Duodenal mucosa (tissue), 2 donors: ENCODE measurements around the gene WNT11.

ENCODE experiments used
- H3K27ac ChIP-seq: one replicate; pipeline ENCODE4 v1.7.0; 2013; ENCODE audit warnings: low read depth, low read length
- H3K27me3 ChIP-seq, 2 donors: one replicate each; pipeline ENCODE4 v1.7.0; 2013; ENCODE audit warnings: low read length in 2 of 2, control low read depth in 1 of 2; ENCODE audit not compliant: insufficient read depth in 2 of 2, control insufficient read depth in 1 of 2
- H3K36me3 ChIP-seq, 2 donors: one replicate each; pipeline ENCODE4 v1.7.0; 2013; ENCODE audit warnings: low read length in 2 of 2, control low read depth in 1 of 2; ENCODE audit not compliant: insufficient read depth in 2 of 2, control insufficient read depth in 1 of 2
- H3K4me1 ChIP-seq, 2 donors: one replicate each; pipeline ENCODE4 v1.7.0; 2013; ENCODE audit warnings: low read length in 2 of 2, control low read depth in 1 of 2; ENCODE audit not compliant: insufficient read depth in 2 of 2, control insufficient read depth in 1 of 2
- H3K4me3 ChIP-seq, 2 donors: one replicate each; pipeline ENCODE4 v1.7.0; 2013; ENCODE audit warnings: low read length in 2 of 2, low read depth in 1 of 2
- H3K9ac ChIP-seq, 2 donors: one replicate each; pipeline ENCODE4 v1.7.0; 2013; ENCODE audit warnings: low read length in 2 of 2, low read depth in 1 of 2
- H3K9me3 ChIP-seq, 2 donors: one replicate each; pipeline ENCODE4 v1.7.0; 2013; ENCODE audit warnings: low read length in 2 of 2, control low read depth in 1 of 2; ENCODE audit not compliant: control insufficient read depth in 1 of 2

Gene WNT11

GRCh38 chr11:76245720-76246119 lies 39.4 kb upstream of the WNT11 start:
- H3K9ac ChIP-seq, result no peak overlapping the region
- no peaks in the 10 kb centered on the region for H3K4me1 ChIP-seq
- H3K9me3 ChIP-seq, result peaks cover 0 to 5% of the 10 kb centered on the region in 2 donors
- H3K36me3 ChIP-seq, result no peaks in the 10 kb centered on the region
- H3K27ac ChIP-seq, result no peak overlapping the region
- no peaks in the 10 kb centered on the region for H3K27me3 ChIP-seq
- no peak overlapping the region for H3K4me3 ChIP-seq

GRCh38 chr11:76244316-76244851 lies 38.1 kb upstream of the WNT11 start:
- Histone ChIP-seq H3K36me3 (no peaks in the 10 kb centered on the region), H3K4me1 (no peaks in the 10 kb centered on the region), H3K9me3 (no peaks in the 10 kb centered on the region), H3K27me3 (no peaks in the 10 kb centered on the region), H3K9ac (no peak overlapping the region), H3K27ac (no peak overlapping the region), H3K4me3 (no peak overlapping the region)

- Histone ChIP-seq H3K27ac (no peak overlapping the region), H3K4me3 (no peak overlapping the region), H3K9ac (no peak overlapping the region), H3K4me1 (no peaks in the 10 kb centered on the region), H3K36me3 (no peaks in the 10 kb centered on the region), H3K9me3 (no peaks in the 10 kb centered on the region), H3K27me3 (no peaks in the 10 kb centered on the region)
Measured at GRCh38 chr11:76243957-76244285, 37.6 kb upstream of the WNT11 start.

GRCh38 chr11:76243193-76243956 lies 37.1 kb upstream of the WNT11 start:
- H3K36me3 ChIP-seq, result no peaks in the 10 kb centered on the region
- no peak overlapping the region for H3K27ac ChIP-seq
- H3K27me3 ChIP-seq, result no peaks in the 10 kb centered on the region
- no peak overlapping the region for H3K9ac ChIP-seq
- no peaks in the 10 kb centered on the region for H3K4me1 ChIP-seq
- H3K4me3 ChIP-seq, result no peak overlapping the region
- no peaks in the 10 kb centered on the region for H3K9me3 ChIP-seq

- Histone ChIP-seq H3K4me3 (no peak overlapping the region), H3K9me3 (no peaks in the 10 kb centered on the region), H3K36me3 (no peaks in the 10 kb centered on the region), H3K9ac (no peak overlapping the region), H3K27ac (no peak overlapping the region), H3K27me3 (no peaks in the 10 kb centered on the region), H3K4me1 (no peaks in the 10 kb centered on the region)
Measured at GRCh38 chr11:76242004-76242779, 35.9 kb upstream of the WNT11 start.

GRCh38 chr11:76241243-76242000 lies 35.1 kb upstream of the WNT11 start:
- Histone ChIP-seq H3K36me3 (no peaks in the 10 kb centered on the region), H3K27me3 (no peaks in the 10 kb centered on the region), H3K27ac (no peak overlapping the region), H3K9me3 (no peaks in the 10 kb centered on the region), H3K4me1 (peaks cover 0 to 3% of the 10 kb centered on the region in 2 donors), H3K9ac (no peak overlapping the region), H3K4me3 (no peak overlapping the region)

GRCh38 chr11:76240666-76241065 lies 34.4 kb upstream of the WNT11 start:
- Histone ChIP-seq H3K36me3 (no peaks in the 10 kb centered on the region), H3K9me3 (no peaks in the 10 kb centered on the region), H3K27ac (no peak overlapping the region), H3K4me1 (peaks cover 0 to 8% of the 10 kb centered on the region in 2 donors), H3K27me3 (no peaks in the 10 kb centered on the region), H3K9ac (no peak overlapping the region), H3K4me3 (no peak overlapping the region)

- Histone ChIP-seq H3K27me3 (no peaks in the 10 kb centered on the region), H3K9me3 (no peaks in the 10 kb centered on the region), H3K4me3 (no peak overlapping the region), H3K9ac (no peak overlapping the region), H3K36me3 (no peaks in the 10 kb centered on the region), H3K4me1 (peaks cover 0 to 8% of the 10 kb centered on the region in 2 donors), H3K27ac (no peak overlapping the region)
Measured at GRCh38 chr11:76240161-76240540, 33.8 kb upstream of the WNT11 start.

GRCh38 chr11:76239483-76240160 lies 33.3 kb upstream of the WNT11 start:
- Histone ChIP-seq H3K9ac (no peak overlapping the region), H3K27me3 (no peaks in the 10 kb centered on the region), H3K9me3 (no peaks in the 10 kb centered on the region), H3K4me3 (no peak overlapping the region), H3K36me3 (no peaks in the 10 kb centered on the region), H3K27ac (no peak overlapping the region), H3K4me1 (peaks cover 3 to 11% of the 10 kb centered on the region in 2 donors)
